C4-2B (cell line): Measurements from ENCODE around the gene IBSP.

ENCODE experiments used
- H3K27ac ChIP-seq: fragments of 450-650 bp; 2 replicates; pipeline ENCODE4 v1.5.1; 2017
- ZFX ChIP-seq: fragments of 450-650 bp; IDR thresholded peaks from 2 replicates; pipeline ENCODE4 v1.6.1; 2017
- TF ChIP-seq, protein P1 (sequence below): fragments of 450-650 bp; conservative IDR thresholded peaks from 2 replicates; pipeline ENCODE4 v1.5.1; 2017; ENCODE audit warnings: mild to moderate bottlenecking

Gene IBSP

DNA sequence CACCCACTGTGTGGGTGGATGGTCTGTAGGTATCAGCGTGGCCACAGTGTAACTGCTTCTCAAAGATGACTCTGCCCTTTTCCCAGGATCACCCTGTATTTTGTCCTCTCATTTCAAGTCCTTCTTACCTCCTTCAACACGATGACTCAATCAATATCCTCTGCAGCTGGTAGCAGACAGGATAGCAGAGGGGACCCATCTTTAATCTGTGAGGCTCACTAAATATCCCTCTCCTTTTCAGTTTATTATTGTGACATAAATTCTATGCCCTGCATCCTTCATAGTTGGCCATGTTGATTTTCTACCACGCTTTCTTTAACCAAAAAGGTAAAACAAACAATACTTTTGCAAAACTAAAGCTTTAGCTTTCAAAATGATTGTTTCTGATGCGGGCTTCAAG is 23.8 kb downstream of the IBSP start:
- TF ChIP-seq, protein P1, sequence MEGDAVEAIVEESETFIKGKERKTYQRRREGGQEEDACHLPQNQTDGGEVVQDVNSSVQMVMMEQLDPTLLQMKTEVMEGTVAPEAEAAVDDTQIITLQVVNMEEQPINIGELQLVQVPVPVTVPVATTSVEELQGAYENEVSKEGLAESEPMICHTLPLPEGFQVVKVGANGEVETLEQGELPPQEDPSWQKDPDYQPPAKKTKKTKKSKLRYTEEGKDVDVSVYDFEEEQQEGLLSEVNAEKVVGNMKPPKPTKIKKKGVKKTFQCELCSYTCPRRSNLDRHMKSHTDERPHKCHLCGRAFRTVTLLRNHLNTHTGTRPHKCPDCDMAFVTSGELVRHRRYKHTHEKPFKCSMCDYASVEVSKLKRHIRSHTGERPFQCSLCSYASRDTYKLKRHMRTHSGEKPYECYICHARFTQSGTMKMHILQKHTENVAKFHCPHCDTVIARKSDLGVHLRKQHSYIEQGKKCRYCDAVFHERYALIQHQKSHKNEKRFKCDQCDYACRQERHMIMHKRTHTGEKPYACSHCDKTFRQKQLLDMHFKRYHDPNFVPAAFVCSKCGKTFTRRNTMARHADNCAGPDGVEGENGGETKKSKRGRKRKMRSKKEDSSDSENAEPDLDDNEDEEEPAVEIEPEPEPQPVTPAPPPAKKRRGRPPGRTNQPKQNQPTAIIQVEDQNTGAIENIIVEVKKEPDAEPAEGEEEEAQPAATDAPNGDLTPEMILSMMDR: no peak
- TF ChIP-seq ZFX: no peak
- no peak overlapping the region for H3K27ac ChIP-seq

DNA sequence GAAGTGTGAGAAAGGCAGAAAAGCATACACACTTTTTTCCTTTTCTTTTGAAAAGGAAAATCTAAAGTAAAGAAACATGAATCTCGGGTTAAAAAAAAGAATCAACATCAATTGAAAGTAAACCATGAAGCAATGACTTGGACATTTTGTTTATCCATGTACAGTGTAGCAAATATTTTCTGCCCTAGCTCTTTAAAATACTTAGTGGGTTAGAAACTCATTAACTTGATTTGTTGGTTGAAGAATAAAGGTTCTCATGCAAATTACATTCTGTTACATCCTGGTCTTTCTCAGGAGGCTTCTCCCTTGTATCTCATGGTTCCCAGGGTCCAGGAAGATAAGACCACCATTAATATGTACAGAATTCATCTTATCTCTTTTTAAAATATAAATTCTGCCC is 24.4 kb downstream of the IBSP start:
- H3K27ac ChIP-seq: no peak overlapping the region
- TF ChIP-seq ZFX: no peak
- TF ChIP-seq, protein P1: no peak

DNA sequence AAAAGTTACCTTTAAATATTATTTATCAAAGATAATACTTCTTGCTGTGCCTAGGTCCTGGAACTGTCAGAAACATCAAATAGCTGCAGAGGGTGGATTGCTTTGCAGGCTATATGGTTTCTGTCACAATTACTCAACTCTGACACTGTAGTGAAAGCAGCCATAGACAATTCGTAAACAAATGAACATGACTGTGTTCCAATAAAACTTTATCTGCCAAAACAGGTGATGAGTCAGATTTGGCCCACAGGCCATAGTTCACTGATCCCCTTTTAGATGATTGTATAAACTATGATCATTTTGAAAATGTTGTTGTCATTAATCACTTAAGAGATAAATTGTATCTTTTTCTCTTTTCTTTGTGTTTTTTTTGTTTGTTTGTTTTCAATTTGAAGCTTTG is 25.0 kb downstream of the IBSP start:
- H3K27ac ChIP-seq: no peak overlapping the region
- TF ChIP-seq ZFX: no peak
- TF ChIP-seq, protein P1: no peak

DNA sequence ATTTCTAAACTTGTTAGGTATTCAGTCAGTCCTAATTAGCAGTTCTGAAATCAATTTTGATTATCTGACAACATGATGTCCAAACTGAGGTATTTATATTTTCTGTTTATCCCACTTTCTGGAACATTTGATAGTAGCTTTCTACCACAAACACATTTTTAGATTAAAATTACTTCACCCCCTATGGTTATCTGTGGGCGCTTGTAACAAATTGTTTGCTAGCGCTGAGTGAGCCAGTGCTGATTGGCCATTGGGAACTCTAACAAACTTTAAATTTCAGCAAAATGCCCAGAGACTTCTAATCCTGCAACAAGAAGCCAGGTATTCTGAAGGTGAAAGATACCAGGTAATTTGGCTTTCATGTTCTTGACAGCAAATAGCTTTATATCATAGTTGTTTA is 33.3 kb downstream of the IBSP start, which contains the start of gene MEPE:
Gene MEPE (plus strand): TSS at position 301 of the 400 bp plus-strand sequence. CDS start 1,746 bp downstream, outside the sequence.
- TF ChIP-seq, protein P1: no peak
- no peak for TF ChIP-seq ZFX

DNA sequence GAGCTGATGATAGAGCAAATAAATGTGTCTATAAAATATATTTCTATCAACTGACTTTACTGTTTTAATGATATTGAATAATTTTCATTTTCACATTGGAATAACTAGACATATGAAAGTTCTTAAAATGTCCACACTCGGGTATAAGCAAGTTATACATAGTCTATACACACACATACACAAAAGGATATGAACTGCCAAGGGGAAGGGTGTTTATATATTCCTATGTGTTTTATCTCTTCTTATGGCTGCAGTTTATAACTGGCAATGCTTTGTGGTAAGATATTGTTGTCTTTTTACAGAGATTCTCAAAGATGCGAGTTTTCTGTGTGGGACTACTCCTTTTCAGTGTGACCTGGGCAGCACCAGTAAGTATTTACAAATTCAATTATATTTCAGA is 35.0 kb downstream of the IBSP start:
- H3K27ac ChIP-seq: no peak overlapping the region
- TF ChIP-seq, protein P1: no peak
- no peak for TF ChIP-seq ZFX

More for the DNA sequence above, 33.3 kb downstream of the IBSP start, which contains the start of gene MEPE:
- H3K27ac ChIP-seq: no peak within 1 kb of the TSS

DNA sequence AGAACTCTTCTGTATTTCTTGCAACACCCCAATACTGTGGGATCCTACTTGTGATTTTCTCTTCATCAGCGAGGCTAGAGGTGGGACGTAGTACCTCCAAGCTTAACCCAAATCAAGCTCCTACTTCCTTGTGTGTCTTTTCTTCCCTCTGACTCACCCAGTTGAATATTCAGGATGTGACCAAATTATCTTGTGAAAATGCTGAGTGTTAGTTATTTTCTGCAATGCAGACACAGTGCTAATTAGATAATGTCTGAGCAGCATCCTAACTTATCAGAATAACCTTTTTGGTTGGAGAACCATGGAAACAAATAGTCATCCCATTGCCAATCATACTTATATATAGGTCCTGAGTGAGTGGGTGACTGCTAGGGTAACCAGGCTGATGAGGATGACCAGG is 35.8 kb downstream of the IBSP start:
- no peak for TF ChIP-seq ZFX
- TF ChIP-seq, protein P1: no peak
- no peak overlapping the region for H3K27ac ChIP-seq

DNA sequence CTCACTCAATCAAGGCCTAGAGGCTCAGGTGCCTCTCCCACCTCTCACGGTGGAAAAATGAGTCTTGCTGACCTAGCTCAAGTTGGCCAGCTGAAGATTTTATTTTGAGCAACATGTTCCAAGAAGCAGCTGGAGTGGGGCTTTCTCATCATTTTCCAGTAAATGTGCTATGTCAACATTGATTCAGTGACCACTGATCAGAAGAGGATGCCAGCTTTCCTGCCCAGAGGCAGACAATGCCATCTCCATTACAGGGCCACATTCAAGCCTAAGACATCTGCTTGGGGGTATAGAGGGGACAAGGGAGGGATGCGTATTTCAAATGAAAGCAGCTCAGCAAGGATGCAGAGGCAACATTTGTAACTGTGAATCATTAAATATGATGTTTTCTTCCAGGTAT is 36.4 kb downstream of the IBSP start:
- no peak for TF ChIP-seq ZFX
- TF ChIP-seq, protein P1: no peak
- no peak overlapping the region for H3K27ac ChIP-seq
